GM18499 (cell line): ENCODE measurements around the gene ADAM30.
"Not testable (repeated sequence)": the region's sequence is repeated elsewhere in the genome, so short reads cannot be mapped to it uniquely, and the experiment has no call there.

Experiments used
- ATAC-seq: cut with Tn5 transposase; IDR thresholded peaks from one replicate; pipeline ENCODE4 v1.9.1; 2021; ENCODE audit warnings: moderate number of reproducible peaks; ENCODE audit not compliant: insufficient read depth, unreplicated experiment

ADAM30 gene

DNA sequence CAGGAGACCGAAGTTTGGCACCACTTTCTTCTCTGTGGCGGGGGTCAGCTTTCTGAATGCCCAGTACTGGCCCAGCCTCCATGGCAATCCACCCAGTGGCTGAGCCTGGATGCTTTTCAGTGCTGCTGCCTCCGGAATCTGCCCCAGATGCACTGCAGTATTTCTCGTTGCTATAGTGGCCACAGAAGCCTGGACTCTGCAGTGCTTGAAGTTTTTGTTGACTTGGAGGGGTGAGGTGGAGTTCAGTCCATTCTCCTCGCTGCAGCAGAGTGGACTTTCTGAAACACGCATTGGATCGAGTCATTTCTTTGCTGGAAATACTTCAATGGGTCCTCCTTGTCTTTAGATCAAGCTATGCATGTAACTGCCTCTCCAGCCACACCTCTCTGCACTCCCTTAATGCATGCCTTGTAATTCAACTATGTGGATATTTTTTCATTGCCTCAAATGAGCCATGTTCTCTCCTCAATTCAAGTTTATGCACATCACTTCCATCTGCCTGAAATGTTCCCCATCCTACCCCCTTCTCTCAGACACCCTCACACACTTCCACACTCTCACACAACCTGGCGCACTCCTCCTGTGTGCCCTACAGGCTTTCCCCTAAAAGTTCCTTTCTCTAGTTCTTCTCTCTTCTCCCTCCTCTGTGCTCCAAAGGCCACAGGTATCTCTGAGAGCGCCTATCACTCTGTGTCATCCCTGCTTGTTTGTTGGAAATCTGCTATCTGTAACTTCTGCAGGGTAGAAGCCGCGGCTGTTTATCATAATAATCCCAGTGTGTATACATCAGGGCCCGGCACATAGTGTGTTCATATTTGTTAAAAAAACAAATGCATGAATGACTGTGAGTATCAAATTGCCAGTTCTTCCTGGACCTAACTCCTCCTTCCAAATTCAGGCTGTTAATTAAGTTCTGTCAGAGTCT, 16.5 kb downstream of the ADAM30 start:
- ATAC-seq, result no peak

DNA sequence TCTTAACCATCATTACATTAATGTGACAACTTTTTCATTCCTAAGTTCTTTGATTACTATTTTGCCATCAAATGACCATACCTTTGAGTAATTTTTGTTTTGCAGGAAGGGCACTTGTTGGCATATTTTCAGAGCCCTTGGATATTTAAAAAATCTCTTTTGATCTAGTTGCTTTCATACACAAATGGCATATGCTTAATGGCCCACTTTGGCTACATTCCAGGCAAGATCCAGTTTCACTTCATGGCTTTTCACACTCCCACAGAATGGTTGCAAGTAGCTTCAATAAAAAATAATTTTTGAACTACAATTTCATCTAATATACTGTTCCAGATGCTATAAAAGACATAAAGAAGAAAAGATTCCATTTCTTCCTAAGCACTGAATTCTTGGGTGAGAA, 18.1 kb downstream of the ADAM30 start:
- ATAC-seq, result no peak

DNA sequence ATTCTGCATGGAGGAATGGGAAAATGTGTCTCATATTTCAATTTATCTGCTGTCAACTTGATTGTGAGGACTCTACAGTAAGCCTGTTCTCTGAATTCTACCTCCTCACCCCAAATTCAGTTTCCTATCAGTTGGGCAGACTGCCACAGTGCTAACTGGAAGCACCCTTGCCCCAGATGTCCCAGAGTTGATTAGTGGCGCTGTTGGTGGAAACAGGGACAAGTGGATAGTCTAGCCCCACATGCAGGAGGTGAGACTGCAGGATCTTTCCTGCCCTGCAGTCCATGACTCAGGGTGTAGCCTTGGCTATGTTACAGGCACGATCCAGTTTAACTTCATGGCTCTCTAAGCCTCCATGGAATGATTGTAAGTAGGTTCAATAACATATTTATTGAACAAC, 22.1 kb downstream of the ADAM30 start:
- ATAC-seq, result no peak

DNA sequence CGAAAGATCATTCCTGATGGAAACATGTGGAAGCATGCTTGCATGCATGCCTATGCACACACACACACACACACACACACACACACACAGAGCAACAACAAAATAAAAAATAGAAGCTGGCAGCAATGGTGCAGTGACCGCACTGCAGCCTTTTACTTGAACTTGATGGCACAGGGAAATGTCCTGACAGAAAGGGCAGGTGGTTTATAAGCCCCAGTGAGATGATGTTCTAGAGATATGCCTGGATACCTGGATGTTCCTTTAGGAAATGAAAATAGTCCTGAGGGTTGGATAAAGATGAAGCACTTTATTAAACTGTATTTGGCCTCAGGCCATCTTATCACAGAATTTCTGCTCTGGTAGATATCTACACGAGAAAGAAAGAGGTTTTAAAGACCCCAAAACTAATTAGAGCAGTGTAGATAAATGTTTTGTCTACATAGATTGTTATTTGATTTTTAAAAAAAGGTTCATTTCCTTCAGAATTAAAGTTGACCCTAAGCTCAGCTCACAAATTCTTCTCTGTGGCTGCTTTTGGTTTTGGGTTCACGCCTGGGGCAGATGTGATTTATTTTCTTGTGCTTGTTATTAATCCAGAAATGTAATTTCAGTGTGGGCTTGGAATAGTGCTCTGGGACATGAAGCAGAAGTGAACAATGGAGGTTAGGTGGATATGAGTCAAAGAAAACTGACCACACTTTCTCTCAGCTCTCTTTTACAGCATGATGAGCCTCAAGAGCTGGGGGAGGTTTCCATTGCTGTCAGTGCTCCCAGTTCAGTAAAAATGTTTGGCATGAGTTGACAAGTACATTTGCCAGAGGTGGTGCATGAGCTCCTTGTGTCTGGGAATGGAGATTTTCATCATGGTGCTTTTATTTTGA, 22.9 kb downstream of the ADAM30 start:
- no peak for ATAC-seq

DNA sequence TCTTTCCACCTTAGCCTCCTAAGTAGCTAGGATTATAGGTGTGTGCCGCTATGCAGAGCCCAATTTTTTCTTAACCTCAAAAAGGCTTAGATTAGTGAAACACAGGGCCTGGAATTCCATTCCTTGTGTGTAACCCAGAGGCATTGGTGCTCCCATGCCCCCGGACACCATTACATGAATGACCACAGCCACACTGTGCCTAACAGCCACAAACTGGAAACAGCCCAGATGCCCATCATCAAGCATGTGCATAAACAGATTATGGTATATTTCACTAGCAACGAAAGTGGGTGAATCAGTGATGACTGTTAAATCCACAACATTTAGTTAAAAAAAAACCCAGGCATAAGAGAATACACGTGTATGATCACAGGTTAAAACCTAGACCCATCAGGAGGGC, 24.4 kb downstream of the ADAM30 start:
- no peak for ATAC-seq

DNA sequence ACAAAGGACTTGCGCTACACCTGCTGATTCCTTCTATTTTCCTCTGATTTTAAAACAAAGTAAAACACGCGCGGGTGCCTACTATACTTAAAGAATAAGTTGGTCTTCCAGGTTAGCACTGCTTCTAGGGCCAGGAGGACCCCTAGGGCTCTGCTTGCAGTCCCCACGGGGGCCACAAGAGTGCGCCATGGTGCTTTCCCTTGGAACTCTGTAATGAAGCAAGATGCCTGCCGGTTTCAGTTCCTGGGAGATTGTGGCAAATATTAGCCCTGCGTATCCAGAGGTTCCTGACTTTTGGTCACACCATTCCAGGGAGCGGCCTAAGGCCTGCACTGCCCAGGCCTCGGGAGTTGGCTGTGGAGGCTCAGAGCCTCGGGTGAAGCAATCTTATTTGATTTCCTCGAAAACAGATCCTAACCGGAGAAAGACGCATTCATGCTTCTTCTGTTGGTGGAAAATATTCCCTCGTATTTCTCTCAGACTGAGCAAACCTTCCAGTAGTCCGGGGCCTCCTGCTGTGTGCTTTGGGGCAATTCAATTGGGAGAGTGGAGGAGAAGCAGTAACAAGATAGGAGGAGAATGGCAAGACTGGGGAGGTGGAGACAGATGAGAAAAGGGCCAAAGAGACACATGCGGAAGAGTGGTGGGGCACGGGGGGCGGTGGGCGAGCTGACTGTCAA, 25.3 kb downstream of the ADAM30 start:
- no peak for ATAC-seq

DNA sequence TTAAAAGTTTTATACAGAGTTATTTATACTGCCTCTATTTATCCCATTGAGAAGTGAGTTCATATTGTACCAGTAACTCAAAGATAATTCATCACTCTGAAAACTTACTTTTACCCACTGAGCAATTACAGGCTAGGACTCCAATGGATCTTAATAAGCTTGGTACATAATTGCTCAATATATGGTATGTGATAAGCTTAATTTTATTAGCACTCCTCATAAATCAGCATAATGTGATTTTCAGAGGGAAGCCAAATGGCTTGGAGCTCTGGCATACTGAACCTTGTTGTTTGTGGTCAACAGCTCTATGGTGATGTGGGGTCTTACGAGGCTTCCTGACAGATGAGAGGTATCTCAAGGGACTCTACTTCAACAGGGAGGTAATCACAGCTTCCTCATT, 26.3 kb downstream of the ADAM30 start:
- ATAC-seq, result no peak

DNA sequence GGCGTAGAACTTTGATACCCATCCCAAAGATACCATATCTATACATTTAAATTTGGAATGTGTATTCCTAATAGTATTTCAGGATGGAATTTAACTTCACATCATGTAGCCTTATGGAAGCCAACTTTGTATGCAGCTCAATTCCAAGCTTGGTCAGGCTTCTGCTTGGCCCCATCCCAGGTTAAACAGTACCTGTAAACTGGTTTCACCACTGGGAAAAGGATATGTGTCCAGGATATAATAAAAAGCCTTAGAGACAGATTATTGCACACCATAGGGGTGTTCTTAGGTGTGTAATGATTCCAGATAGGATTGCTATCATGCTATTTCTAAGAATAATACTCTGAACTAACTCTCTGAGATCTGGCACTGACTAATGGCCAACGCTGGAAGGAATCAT, 28.1 kb downstream of the ADAM30 start:
- no peak for ATAC-seq

DNA sequence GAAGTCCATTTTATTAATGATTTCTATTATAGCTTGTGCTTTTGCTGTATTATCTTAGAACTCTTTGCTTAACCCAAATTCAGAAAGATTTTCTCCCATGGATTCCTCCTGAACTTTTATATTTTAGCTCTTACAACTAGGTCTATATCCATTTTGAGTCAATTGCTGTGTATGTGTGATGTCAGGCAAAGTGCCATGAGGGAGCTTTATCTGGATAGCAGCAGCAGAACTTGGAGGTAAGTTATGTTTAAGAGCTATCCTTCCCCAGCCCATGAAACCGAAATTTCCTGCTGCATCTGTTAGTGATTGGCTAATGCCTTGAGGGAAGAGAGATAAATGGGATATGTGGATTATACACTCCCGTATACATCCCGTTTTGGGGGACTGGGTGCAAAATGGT, 29.9 kb downstream of the ADAM30 start:
- ATAC-seq, result no peak

DNA sequence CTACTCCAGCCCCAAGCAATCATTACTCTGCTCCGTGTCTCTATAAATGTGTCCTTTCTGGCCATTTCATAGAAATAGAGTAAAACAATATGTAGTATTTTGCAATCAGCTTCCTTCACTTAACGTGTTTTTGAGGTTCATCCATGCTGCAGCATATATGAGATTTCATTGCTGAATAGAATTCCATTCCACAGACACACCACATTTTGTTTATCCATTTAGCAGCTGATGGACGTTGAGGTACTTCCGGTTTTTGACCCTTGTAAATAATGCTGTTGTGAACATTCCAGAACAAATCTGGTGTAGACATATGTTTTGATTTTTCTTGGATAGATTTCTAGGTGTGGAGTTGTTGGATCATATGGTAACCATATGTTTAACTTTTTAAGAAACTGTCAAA, 30.7 kb downstream of the ADAM30 start:
- ATAC-seq, result no peak

DNA sequence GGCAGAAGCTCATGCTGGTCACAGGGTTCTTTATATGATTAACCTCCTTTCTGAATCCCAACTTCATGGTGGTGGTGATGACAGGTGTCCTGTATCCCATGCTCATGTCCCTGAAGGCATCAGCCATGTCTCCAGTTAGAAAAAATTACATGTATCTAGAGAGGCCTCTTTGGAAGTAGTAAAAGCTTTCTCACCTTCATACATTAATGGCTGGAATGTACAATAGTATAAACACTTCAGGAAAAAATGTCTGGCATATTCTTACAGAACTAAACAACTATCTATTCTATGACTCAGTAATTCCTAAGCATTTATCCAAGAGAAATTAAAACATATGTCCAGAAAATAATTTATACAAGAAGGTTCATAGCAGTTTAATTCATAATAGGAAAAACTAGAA, 34.0 kb downstream of the ADAM30 start:
- no peak for ATAC-seq

DNA sequence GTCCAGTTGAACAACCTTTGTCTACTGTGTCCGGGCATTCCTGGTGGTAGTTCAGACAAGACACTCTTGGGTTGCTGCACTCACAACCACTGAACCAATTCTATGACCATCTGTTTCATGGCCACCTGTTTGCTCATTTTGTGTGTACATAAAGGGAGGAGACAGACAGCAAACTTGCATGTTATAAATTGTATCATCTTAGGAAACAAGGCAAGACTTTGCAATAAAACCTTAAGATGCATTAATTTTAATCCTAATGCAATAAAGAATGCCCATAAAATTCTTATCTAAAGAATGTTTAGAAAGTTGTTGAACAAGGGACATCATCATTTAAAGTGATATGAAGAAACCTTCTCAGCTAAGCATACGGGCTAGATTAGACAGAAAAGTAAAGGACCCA, 34.8 kb downstream of the ADAM30 start:
- ATAC-seq, result no peak

DNA sequence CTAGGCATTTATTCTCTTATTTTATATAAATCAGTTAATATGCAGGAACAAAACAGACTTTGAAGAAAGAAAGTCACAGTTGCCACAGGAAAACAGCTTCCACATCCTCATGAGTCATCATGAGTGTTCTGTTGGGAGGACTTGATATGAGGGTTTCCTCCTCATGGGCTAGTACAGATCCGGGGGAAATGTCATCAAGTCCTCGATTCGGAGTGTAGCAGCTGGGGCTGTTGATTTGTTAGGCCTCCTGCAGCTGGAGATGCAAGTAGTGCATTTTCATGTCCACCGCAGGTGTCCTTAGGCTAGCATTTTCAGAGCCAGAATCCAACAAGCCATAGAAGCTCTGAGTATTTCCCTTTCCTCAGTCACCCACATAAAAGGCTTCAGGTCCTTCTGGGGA, 36.7 kb downstream of the ADAM30 start:
- ATAC-seq, result no peak

DNA sequence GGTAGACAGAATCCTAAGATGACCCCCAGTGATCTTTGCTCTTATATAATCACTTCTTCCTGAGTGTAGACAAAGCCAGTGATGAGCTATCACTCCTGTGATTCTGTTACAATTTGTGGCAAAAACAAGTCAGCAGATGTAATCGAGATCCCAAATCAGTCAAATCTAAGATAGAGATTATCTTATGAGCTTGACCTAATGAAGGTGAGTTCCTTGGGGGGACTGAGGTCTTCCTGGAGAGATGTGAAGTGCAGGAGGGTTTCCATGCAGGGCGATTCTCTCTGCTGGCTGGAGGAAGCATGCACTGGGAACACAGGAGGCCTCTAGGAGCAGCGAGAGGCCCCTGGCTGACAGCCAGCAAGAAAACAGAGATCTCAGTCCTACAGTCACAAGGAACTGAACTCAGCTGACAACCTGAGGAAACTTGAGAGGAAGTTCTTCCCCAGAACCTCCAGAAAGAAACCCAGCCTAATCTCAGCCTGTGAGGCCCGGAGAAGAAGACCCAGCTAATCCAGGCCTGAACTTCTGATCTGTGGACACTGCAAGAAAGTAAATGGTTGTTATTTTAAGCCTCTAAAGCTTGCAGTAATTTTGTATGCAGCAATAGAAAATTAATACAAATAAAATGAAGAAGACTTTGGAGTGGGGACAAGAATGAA, 37.6 kb downstream of the ADAM30 start:
- not testable (repeated sequence) for ATAC-seq

DNA sequence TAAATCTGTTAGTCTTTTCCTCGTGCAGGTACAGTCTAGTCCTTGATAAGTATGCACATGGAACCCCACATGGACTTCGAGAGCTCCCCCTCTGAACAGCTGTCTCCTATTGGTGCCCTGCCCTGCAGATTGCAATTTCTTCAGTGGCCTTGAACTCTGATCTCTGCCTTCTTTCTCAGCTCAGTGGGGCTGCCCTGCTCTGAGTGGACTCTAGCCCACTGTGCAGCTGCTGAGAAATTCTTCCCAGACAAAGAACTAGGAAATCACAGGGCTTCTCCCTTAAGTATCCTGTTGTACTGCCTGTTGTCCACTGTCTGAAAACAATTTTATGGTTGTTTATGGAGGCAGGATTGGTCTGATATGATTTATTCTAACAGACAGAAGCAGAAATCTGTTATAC, 38.2 kb downstream of the ADAM30 start:
- ATAC-seq, result no peak

DNA sequence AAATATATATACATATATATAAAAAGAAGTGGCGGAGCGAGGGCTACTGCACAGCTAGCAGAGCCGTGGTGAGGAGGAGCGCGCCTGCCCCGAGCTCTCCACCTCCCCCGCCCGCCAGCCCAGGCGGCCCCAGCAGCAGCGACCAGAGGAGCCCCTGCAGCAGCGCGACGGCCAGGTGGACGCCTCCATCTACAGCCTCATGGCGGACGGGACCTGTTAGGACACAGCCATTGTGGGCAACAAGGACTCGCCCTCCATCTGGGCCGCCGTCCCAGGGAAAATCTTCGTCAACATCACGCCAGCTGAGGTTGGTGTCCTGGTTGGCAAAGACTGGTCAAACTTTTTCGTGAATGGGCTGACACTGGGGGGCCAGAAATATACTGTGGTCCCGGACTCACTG, 43.2 kb downstream of the ADAM30 start:
- no peak for ATAC-seq

DNA sequence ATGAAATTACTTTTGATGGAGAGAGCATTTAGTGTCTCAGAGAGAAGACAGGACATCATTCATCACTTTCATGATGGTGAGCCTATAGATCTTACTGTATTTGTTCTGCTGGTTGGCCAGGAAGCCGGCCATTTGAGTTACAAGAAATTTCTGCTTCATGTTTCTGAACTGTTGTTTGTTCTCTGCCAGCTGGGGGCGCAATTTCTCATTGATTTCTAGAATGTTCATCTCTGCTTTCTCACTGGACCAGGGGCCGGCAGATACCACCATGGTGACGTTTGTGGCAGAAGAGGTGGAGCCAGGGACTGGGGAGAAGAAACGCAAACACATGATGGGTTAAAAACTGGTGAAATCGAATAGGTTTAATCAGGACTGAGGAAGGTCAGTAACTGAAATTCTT, 52.1 kb downstream of the ADAM30 start:
- ATAC-seq, result not testable (repeated sequence)
